Astrocyte (in vitro differentiated cells and primary cell): ENCODE measurements around the gene STAP1. TPM values are rescaled to one million over a fixed set of nuclear protein-coding genes. Genes with fewer than 3 reads are reported as not detected.

Source experiments
- DNase-seq: peaks from one replicate; pipeline ENCODE4 v3.0.0-alpha.2; 2010; ENCODE audit warnings: low read depth
- FAIRE-seq: peaks from 2 replicates; lab custom pipeline; 2011; peaks lifted over from hg19 to GRCh38; lab: Jason Lieb, UNC
- H2AFZ ChIP-seq: 2 replicates; pipeline ENCODE4 v1.6.0; 2012; ENCODE audit warnings: low read depth, low read length, inconsistent platforms
- H3K27ac ChIP-seq: 2 replicates; pipeline ENCODE4 v1.5.1; 2011; ENCODE audit warnings: low read depth, low read length, inconsistent platforms
- H3K27me3 ChIP-seq: 2 replicates; pipeline ENCODE4 v1.6.0; 2011; ENCODE audit warnings: low read length, inconsistent platforms; ENCODE audit not compliant: insufficient read depth
- H3K36me3 ChIP-seq: 2 replicates; pipeline ENCODE4 v1.5.1; 2011; ENCODE audit warnings: low read length, inconsistent platforms; ENCODE audit not compliant: insufficient read depth
- H3K4me1 ChIP-seq: 2 replicates; pipeline ENCODE4 v1.5.1; 2011; ENCODE audit warnings: low read length, inconsistent platforms; ENCODE audit not compliant: insufficient read depth
- H3K4me2 ChIP-seq: 2 replicates; pipeline ENCODE4 v1.6.0; 2012; ENCODE audit warnings: low read length, inconsistent platforms
- H3K4me3 ChIP-seq: 2 replicates; pipeline ENCODE4 v1.5.1; 2011; ENCODE audit warnings: low read depth, mild to moderate bottlenecking, low read length, inconsistent platforms; ENCODE audit not compliant: insufficient read depth
- H3K79me2 ChIP-seq: 2 replicates; pipeline ENCODE4 v1.6.0; 2012; ENCODE audit warnings: mild to moderate bottlenecking, low read length, inconsistent platforms; ENCODE audit not compliant: insufficient read depth
- H3K9ac ChIP-seq: 2 replicates; pipeline ENCODE4 v1.6.0; 2012; ENCODE audit warnings: mild to moderate bottlenecking, low read length, inconsistent platforms
- H3K9me3 ChIP-seq: 2 replicates; pipeline ENCODE4 v1.5.1; 2012; ENCODE audit warnings: low read depth, mild to moderate bottlenecking, low read length, inconsistent platforms; ENCODE audit not compliant: insufficient read depth
- H4K20me1 ChIP-seq: 2 replicates; pipeline ENCODE4 v1.6.0; 2012; ENCODE audit warnings: low read length, inconsistent platforms; ENCODE audit not compliant: insufficient read depth
- H3K27ac Mint-ChIP-seq: one replicate; pipeline ENCODE4 v1.8.0; 2021; ENCODE audit warnings: mild to moderate bottlenecking, mixed read lengths; ENCODE audit not compliant: unreplicated experiment
- H3K27me3 Mint-ChIP-seq: one replicate; pipeline ENCODE4 v1.8.0; 2021; ENCODE audit warnings: low read depth, mixed read lengths; ENCODE audit not compliant: unreplicated experiment
- H3K36me3 Mint-ChIP-seq: one replicate; pipeline ENCODE4 v1.8.0; 2021; ENCODE audit warnings: low read depth, mixed read lengths; ENCODE audit not compliant: unreplicated experiment
- H3K4me1 Mint-ChIP-seq: one replicate; pipeline ENCODE4 v1.8.0; 2021; ENCODE audit warnings: low read depth, mixed read lengths; ENCODE audit not compliant: unreplicated experiment
- H3K4me3 Mint-ChIP-seq: one replicate; pipeline ENCODE4 v1.8.0; 2021; ENCODE audit warnings: mild to moderate bottlenecking, moderate library complexity, mixed read lengths; ENCODE audit not compliant: unreplicated experiment
- H3K9me3 Mint-ChIP-seq: one replicate; pipeline ENCODE4 v1.8.0; 2021; ENCODE audit warnings: mild to moderate bottlenecking, mixed read lengths; ENCODE audit not compliant: unreplicated experiment
- CTCF ChIP-seq: IDR thresholded peaks from 2 replicates; pipeline ENCODE4 v1.5.1; 2011; ENCODE audit warnings: low read depth, mild to moderate bottlenecking, inconsistent platforms, low read length, moderate library complexity; ENCODE audit not compliant: insufficient read depth
- EZH2 ChIP-seq: IDR thresholded peaks from 2 replicates; pipeline ENCODE4 v1.6.1; 2012; ENCODE audit warnings: mild to moderate bottlenecking, low read length, inconsistent platforms; ENCODE audit not compliant: insufficient read depth
- total RNA-seq: library from RNA; stranded (reverse); gene quantifications from 2 replicates; pipeline ENCODE4 v1.2.1, GENCODE V29; 2021

Gene STAP1
- total RNA-seq, 1 donor from 2014 or later = not detected

GRCh38 chr4:67638136-67638535, 79.6 kb downstream of the STAP1 start:
- no peak overlapping the region for H3K4me3 Mint-ChIP-seq
- no peak overlapping the region for H3K27ac ChIP-seq
- H3K4me1 ChIP-seq = no peaks in the 10 kb centered on the region
- H3K36me3 Mint-ChIP-seq = peaks cover 16% of the 10 kb centered on the region
- TF ChIP-seq CTCF (no peak), EZH2 (no peak)
- no peaks in the 10 kb centered on the region for H3K27me3 ChIP-seq
- DNase-seq = no peak
- no peaks in the 10 kb centered on the region for H3K4me1 Mint-ChIP-seq
- H3K27ac Mint-ChIP-seq = no peak overlapping the region
- H3K9ac ChIP-seq = no peak overlapping the region
- FAIRE-seq = no peak
- H3K36me3 ChIP-seq = peaks cover 32% of the 10 kb centered on the region
- no peaks in the 10 kb centered on the region for H3K9me3 ChIP-seq
- H3K4me2 ChIP-seq = no peak overlapping the region
- no peak overlapping the region for H3K4me3 ChIP-seq
- no peaks in the 10 kb centered on the region for H4K20me1 ChIP-seq
- no peaks in the 10 kb centered on the region for H3K27me3 Mint-ChIP-seq
- H3K79me2 ChIP-seq = no peaks in the 10 kb centered on the region
- no peak overlapping the region for H2AFZ ChIP-seq
- H3K9me3 Mint-ChIP-seq = no peaks in the 10 kb centered on the region

- no peaks in the 10 kb centered on the region for H3K4me1 Mint-ChIP-seq
These were observed 93.0 kb downstream of the STAP1 start for GRCh38 chr4:67651536-67651935.

More at GRCh38 chr4:67651536-67651935, 93.0 kb downstream of the STAP1 start:
- H3K27me3 Mint-ChIP-seq = no peaks in the 10 kb centered on the region
- DNase-seq (no peak), FAIRE-seq (no peak)
- Histone ChIP-seq H3K79me2 (peaks cover 2% of the 10 kb centered on the region), H3K9ac (no peak overlapping the region), H3K4me2 (no peak overlapping the region), H3K4me3 (no peak overlapping the region), H3K36me3 (peaks cover 5% of the 10 kb centered on the region), H4K20me1 (no peaks in the 10 kb centered on the region), H3K27ac (no peak overlapping the region), H2AFZ (no peak overlapping the region), H3K9me3 (no peaks in the 10 kb centered on the region), H3K4me1 (no peaks in the 10 kb centered on the region), H3K27me3 (no peaks in the 10 kb centered on the region)
- no peak for TF ChIP-seq EZH2
- TF ChIP-seq CTCF = no peak
- H3K27ac Mint-ChIP-seq = no peak overlapping the region
- H3K36me3 Mint-ChIP-seq = peaks cover 21% of the 10 kb centered on the region
- no peak overlapping the region for H3K4me3 Mint-ChIP-seq
- H3K9me3 Mint-ChIP-seq = no peaks in the 10 kb centered on the region

Other genes starting within 250 kb of the STAP1 start
- 10.0 and 13.4 TPM in 2 replicates for gene CENPC, start 13.2 kb upstream of the STAP1 start, total RNA-seq
- gene UBA6, start 142.4 kb downstream of the STAP1 start, total RNA-seq = 141 and 142 TPM in 2 replicates
- not detected in 2 replicates for gene GNRHR, start 195.7 kb downstream of the STAP1 start, total RNA-seq